ENCODE results near the gene COP1. TPM values are rescaled to one million over a fixed set of nuclear protein-coding genes. Genes with fewer than 3 reads are reported as not detected.

The COP1 gene
- total RNA-seq, 4 donors from 2014 or later: 53.4 to 85.5 (median 68.4) TPM

DNA sequence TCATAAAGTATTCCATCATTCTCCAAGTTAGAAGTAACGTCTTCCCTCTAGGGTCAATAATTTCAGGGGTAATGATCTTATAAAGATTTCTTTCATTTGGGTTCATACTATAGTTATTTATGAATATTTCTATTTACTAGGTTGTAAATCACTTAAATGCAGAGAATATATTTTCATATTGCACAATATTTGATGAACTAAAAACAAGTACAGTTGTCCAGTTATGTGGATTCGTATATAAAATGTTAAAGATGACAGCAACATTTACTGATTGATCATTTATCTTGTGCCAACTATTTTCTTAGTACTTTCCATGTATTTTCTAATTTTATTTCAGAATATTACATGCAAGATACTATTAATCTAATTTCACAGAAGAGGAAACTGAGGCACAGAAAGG is 243.3 kb downstream of the COP1 start:
- Histone ChIP-seq H3K27me3 (no peaks in the 10 kb centered on the region), H3K27ac (no peak overlapping the region), H3K4me1 (no peaks in the 10 kb centered on the region), H3K9me3 (no peaks in the 10 kb centered on the region), H3K36me3 (no peaks in the 10 kb centered on the region), H3K4me3 (no peak overlapping the region)
- TF ChIP-seq, protein P1, sequence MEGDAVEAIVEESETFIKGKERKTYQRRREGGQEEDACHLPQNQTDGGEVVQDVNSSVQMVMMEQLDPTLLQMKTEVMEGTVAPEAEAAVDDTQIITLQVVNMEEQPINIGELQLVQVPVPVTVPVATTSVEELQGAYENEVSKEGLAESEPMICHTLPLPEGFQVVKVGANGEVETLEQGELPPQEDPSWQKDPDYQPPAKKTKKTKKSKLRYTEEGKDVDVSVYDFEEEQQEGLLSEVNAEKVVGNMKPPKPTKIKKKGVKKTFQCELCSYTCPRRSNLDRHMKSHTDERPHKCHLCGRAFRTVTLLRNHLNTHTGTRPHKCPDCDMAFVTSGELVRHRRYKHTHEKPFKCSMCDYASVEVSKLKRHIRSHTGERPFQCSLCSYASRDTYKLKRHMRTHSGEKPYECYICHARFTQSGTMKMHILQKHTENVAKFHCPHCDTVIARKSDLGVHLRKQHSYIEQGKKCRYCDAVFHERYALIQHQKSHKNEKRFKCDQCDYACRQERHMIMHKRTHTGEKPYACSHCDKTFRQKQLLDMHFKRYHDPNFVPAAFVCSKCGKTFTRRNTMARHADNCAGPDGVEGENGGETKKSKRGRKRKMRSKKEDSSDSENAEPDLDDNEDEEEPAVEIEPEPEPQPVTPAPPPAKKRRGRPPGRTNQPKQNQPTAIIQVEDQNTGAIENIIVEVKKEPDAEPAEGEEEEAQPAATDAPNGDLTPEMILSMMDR (IDR thresholded peaks at IDR 0.05): no peak
- TF ChIP-seq POLR2A (IDR thresholded peaks at IDR 0.05): no peak
- intact Hi-C loops (cut with DNase I; ENCODE audit: low total_unique reads): no loop called here
- DNase-seq: no peak

DNA sequence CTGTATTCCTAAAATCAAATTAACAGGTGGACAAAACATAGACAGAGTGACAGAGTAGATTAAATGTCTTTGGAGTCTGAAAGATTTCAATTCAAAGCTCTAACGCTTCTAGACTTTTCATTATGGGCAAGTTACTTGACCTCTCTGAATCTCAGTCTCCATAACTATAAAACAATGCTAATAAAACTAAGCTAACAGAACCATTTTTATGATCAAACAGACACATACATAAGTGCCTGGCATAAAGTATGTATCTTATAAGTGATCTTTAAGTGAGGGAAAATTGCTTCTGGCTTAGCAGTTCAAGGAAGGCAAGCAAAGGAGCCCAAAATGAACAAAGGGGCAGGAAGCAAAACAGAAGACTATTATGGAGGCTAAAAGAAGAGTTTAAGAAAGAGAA is 246.9 kb downstream of the COP1 start:
- H3K4me1 ChIP-seq: no peaks in the 10 kb centered on the region
- intact Hi-C loops (cut with DNase I; ENCODE audit: low total_unique reads): no loop called here
- no peak overlapping the region for H3K27ac ChIP-seq
- DNase-seq: no peak
- no peaks in the 10 kb centered on the region for H3K36me3 ChIP-seq
- H3K27me3 ChIP-seq: no peaks in the 10 kb centered on the region
- H3K9me3 ChIP-seq: no peaks in the 10 kb centered on the region
- no peak overlapping the region for H3K4me3 ChIP-seq
- TF ChIP-seq POLR2A (IDR thresholded peaks at IDR 0.05): no peak
- TF ChIP-seq, protein P1 (IDR thresholded peaks at IDR 0.05): no peak

DNA sequence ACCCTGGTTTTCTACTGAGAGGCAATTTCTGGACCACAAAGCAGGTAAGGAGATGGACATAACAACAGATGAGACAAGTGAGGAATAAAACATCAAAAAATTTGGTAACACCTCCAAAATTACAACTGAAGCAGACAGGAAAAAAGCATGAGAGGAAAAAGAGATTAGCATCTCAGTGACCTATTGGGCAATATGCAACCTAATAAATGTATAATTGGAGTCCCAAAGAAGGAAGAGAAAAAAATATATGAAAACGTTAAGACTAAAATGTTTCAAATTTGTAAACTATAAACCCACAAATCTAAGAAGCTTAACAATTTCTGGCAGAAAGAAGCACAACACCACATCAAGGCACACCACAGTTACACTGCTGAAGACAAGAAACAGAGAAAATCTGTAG is 255.5 kb downstream of the COP1 start:
- intact Hi-C loops (cut with DNase I; ENCODE audit: low total_unique reads): no loop called here
- Histone ChIP-seq H3K27ac (no peak overlapping the region), H3K9me3 (no peaks in the 10 kb centered on the region), H3K36me3 (peaks cover 0 to 2% of the 10 kb centered on the region in 2 donors), H3K4me3 (no peak overlapping the region), H3K27me3 (no peaks in the 10 kb centered on the region), H3K4me1 (no peaks in the 10 kb centered on the region)
- DNase-seq: no peak
- TF ChIP-seq POLR2A (IDR thresholded peaks at IDR 0.05): no peak
- TF ChIP-seq, protein P1 (IDR thresholded peaks at IDR 0.05): no peak

DNA sequence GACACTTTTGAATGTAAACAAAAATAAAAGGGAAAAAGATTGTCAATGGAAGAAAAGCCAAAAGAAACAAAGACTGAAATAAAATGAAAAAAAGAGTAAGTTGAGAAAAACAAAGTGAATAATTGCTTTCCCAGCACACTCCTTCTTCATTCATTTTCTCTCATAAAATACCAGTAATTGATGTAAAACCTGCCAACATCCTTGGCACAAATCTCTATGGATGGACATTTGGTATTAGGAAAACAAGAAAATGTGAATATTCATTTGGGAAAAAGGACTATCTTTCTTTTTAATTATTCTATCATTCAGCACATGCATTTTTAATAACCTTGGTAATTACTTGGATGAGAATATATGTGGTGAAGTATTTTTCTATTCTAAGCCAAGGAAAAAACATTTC is 259.3 kb downstream of the COP1 start:
- intact Hi-C loops (cut with DNase I; ENCODE audit: low total_unique reads): no loop called here
- Histone ChIP-seq H3K4me3 (no peak overlapping the region), H3K9me3 (no peaks in the 10 kb centered on the region), H3K27me3 (no peaks in the 10 kb centered on the region), H3K27ac (peak overlapping the region in 1 of 2 donors; percentile 17), H3K36me3 (peaks cover 0 to 2% of the 10 kb centered on the region in 2 donors), H3K4me1 (no peaks in the 10 kb centered on the region)
- no peak for DNase-seq
- TF ChIP-seq, protein P1 (IDR thresholded peaks at IDR 0.05): no peak
- no peak for TF ChIP-seq POLR2A (IDR thresholded peaks at IDR 0.05)

DNA sequence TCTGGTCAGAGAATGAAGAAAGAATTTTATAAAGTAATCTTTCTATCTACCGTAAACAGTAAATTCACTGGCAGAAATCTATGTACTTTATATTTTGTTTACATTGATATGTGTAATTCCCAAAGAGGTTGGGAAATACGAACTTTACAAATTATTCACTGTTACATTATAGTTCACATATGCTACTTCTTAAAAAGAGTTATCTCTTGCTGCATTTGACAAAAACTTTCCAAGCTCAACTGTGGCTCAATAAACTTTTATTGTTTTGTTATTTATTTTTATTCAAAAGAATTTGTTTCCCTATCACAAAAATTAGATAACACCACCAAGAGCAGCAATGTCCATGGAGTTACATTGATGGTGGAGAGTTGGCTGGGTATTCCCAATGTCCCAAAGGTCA is 262.5 kb downstream of the COP1 start:
- intact Hi-C loops (cut with DNase I; ENCODE audit: low total_unique reads): no loop called here
- Histone ChIP-seq H3K9me3 (no peaks in the 10 kb centered on the region), H3K27ac (no peak overlapping the region), H3K36me3 (no peaks in the 10 kb centered on the region), H3K4me3 (no peak overlapping the region), H3K4me1 (no peaks in the 10 kb centered on the region), H3K27me3 (no peaks in the 10 kb centered on the region)
- no peak for DNase-seq
- TF ChIP-seq, protein P1 (IDR thresholded peaks at IDR 0.05): no peak
- no peak for TF ChIP-seq POLR2A (IDR thresholded peaks at IDR 0.05)

Measured in uterus (tissue), 4 donors.